ENCODE data around the gene TAF3. TPM values are rescaled to one million over a fixed set of nuclear protein-coding genes. Genes with fewer than 3 reads are reported as not detected.
"Not testable (repeated sequence)": the region's sequence is repeated elsewhere in the genome, so short reads cannot be mapped to it uniquely, and the experiment has no call there.

Gene TAF3
- total RNA-seq, 1 donor from 2014 or later, result 9.1 TPM

DNA sequence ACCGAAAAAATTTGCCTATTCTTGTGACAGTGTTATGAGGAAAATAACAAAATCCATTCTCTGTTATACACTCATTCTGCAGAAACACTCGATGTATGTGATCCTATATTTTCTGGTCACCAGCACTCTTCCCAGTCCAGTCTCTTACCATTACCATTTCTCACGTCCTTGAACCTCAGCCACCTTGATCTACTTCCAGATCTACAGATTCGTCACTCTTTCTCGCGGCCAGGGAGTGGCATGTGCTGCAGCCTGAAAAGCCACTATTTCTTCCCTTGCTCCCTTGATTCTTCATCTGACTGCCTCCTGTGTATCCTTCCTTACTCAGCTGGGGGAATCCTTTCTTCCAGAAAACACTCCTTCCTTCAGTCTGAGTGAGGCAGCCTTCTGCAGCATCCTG lies 14.1 kb upstream of the TAF3 start:
- Mint-ChIP-seq H3K27me3 (ENCODE audit: unreplicated experiment) (no peaks in the 10 kb centered on the region), H3K9me3 (ENCODE audit: unreplicated experiment) (no peaks in the 10 kb centered on the region), H3K4me1 (ENCODE audit: unreplicated experiment) (no peaks in the 10 kb centered on the region), H3K36me3 (ENCODE audit: unreplicated experiment) (peaks cover 59% of the 10 kb centered on the region), H3K27ac (ENCODE audit: unreplicated experiment) (no peak overlapping the region), H3K4me3 (ENCODE audit: unreplicated experiment) (no peak overlapping the region)
- no peak for DNase-seq (ENCODE audit: extremely low spot score, unreplicated experiment)
- TF ChIP-seq CTCF (IDR thresholded peaks at IDR 0.05), result no peak

- Mint-ChIP-seq H3K36me3 (ENCODE audit: unreplicated experiment) (peaks cover 57% of the 10 kb centered on the region), H3K9me3 (ENCODE audit: unreplicated experiment) (no peaks in the 10 kb centered on the region), H3K4me3 (ENCODE audit: unreplicated experiment) (no peak overlapping the region), H3K27ac (ENCODE audit: unreplicated experiment) (no peak overlapping the region), H3K4me1 (ENCODE audit: unreplicated experiment) (no peaks in the 10 kb centered on the region), H3K27me3 (ENCODE audit: unreplicated experiment) (no peaks in the 10 kb centered on the region)
- no peak for DNase-seq (ENCODE audit: extremely low spot score, unreplicated experiment)
- no peak for TF ChIP-seq CTCF (IDR thresholded peaks at IDR 0.05)
Measured at GRCh38 chr10:7804741-7805140, 13.6 kb upstream of the TAF3 start.

DNA sequence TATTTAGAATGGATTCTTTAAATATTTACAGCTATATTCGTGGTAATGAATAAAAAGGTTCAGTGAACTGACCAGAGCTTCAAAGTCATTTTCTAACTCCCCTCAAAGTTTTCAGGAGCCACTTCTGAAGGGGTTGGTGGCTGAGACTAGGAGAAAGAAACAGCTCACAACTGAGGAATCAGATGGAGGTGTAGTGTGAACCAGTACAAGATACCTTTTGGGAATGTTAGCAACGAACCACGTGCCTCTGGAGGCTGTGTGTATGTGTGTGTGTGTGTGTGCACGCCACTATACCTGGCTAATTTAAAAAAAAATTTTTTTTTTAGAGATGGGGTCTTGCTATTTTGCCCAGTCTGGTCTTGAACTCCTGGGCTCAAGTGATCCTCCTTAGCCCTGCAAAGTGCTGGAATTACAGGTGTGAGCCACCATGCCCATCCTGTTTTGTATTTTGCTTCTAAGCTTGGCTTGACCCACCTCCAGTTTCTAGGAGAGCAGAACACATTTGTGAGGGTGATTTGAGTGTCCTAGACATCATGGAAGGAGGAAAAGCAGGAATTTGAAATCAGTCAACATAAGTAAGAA lies 9.5 kb upstream of the TAF3 start:
- Mint-ChIP-seq H3K27ac (ENCODE audit: unreplicated experiment) (no peak overlapping the region), H3K36me3 (ENCODE audit: unreplicated experiment) (peaks cover 29% of the 10 kb centered on the region)

DNA sequence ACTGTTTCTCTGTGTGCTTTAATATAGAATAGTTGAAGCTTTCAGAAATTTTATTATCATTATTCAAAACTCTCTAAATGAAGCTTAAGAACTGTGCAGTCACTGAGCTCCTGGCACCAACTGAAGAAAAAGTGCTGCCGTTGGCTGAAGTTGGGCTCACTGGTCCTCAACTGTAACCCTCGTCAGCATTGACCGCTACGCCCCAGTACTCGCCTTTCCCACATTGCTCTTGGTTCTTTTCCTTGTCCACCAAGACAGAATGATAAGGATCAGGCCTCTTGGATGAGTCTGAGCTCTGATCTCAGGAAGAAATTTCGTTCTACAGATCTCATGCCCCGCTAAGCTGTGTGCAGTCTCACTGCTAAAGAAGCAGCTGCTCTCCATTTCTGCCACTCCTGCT lies 7.9 kb upstream of the TAF3 start:
- TF ChIP-seq CTCF (IDR thresholded peaks at IDR 0.05), result no peak
- Mint-ChIP-seq H3K36me3 (ENCODE audit: unreplicated experiment) (peaks cover 17% of the 10 kb centered on the region), H3K27ac (ENCODE audit: unreplicated experiment) (no peak overlapping the region), H3K4me3 (ENCODE audit: unreplicated experiment) (no peak overlapping the region), H3K27me3 (ENCODE audit: unreplicated experiment) (peaks cover 7% of the 10 kb centered on the region), H3K9me3 (ENCODE audit: unreplicated experiment) (no peaks in the 10 kb centered on the region), H3K4me1 (ENCODE audit: unreplicated experiment) (no peaks in the 10 kb centered on the region)
- no peak for DNase-seq (ENCODE audit: extremely low spot score, unreplicated experiment)

More for the DNA sequence above, 9.5 kb upstream of the TAF3 start:
- Mint-ChIP-seq H3K4me3 (ENCODE audit: unreplicated experiment) (no peak overlapping the region), H3K27me3 (ENCODE audit: unreplicated experiment) (peaks cover 3% of the 10 kb centered on the region), H3K9me3 (ENCODE audit: unreplicated experiment) (no peaks in the 10 kb centered on the region), H3K4me1 (ENCODE audit: unreplicated experiment) (no peaks in the 10 kb centered on the region)
- DNase-seq (ENCODE audit: extremely low spot score, unreplicated experiment), result no peak
- TF ChIP-seq CTCF (IDR thresholded peaks at IDR 0.05), result no peak

DNA sequence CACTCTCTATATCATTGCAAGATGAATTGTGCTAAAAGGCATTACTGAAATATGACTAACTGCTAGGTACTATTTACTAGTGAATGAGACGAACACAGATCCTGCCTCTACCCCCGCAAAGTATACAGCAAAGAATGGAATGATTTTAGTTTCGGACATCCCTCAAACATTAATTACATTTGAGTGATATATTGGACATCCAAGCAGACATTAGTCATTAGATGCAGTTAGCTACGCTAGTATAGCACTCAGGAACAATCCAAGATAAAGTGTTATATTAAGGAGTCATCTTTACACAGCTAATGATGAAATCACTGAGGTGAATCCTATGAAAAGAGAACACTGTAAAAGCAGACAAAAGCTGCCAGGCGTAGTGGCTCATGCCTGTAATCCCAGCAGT lies 7.3 kb upstream of the TAF3 start:
- no peaks in the 10 kb centered on the region for H3K4me1 Mint-ChIP-seq (ENCODE audit: unreplicated experiment)
- TF ChIP-seq CTCF (IDR thresholded peaks at IDR 0.05), result no peak
- H3K4me3 Mint-ChIP-seq (ENCODE audit: unreplicated experiment), result no peak overlapping the region
- H3K27me3 Mint-ChIP-seq (ENCODE audit: unreplicated experiment), result peaks cover 7% of the 10 kb centered on the region
- peaks cover 17% of the 10 kb centered on the region for H3K36me3 Mint-ChIP-seq (ENCODE audit: unreplicated experiment)
- no peak for DNase-seq (ENCODE audit: extremely low spot score, unreplicated experiment)
- no peaks in the 10 kb centered on the region for H3K9me3 Mint-ChIP-seq (ENCODE audit: unreplicated experiment)
- H3K27ac Mint-ChIP-seq (ENCODE audit: unreplicated experiment), result no peak overlapping the region

DNA sequence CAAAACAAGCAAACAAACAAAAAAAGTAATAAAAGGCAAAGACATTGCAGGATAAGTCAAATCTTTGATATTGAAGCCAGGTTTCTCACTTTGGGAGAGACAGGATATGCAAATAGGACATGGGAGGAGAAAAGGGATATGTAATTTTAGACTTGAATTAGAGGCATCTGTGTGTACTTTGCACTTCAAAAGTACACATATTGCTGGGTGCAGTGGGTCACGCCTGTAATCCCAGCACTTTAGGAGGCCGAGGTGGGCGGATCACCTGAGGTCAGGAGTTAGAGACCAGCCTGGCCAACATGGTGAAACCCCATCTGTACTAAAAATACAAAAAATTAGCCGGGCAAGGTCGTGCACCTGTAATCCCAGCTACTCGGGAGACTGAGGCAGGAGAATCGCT lies 6.6 kb upstream of the TAF3 start:
- peaks cover 15% of the 10 kb centered on the region for H3K36me3 Mint-ChIP-seq (ENCODE audit: unreplicated experiment)
- H3K4me3 Mint-ChIP-seq (ENCODE audit: unreplicated experiment), result not testable (repeated sequence)

More for the DNA sequence above, 6.6 kb upstream of the TAF3 start:
- peaks cover 12% of the 10 kb centered on the region for H3K27me3 Mint-ChIP-seq (ENCODE audit: unreplicated experiment)
- H3K9me3 Mint-ChIP-seq (ENCODE audit: unreplicated experiment); H3K4me1 Mint-ChIP-seq (ENCODE audit: unreplicated experiment); H3K27ac Mint-ChIP-seq (ENCODE audit: unreplicated experiment); DNase-seq (ENCODE audit: extremely low spot score, unreplicated experiment): not testable (repeated sequence)

Data from osteocyte (in vitro differentiated cells).